Colonic mucosa (tissue), 4 donors: ENCODE results near the gene RYR2. TPM values are rescaled to one million over a fixed set of nuclear protein-coding genes. Genes with fewer than 3 reads are reported as not detected.

Source experiments
- DNase-seq: peaks from one replicate; pipeline ENCODE4 v3.0.0-alpha.2; 2020
- H3K27ac ChIP-seq: fragments of 200-600 bp; one replicate; pipeline ENCODE4 v1.8.0; 2021
- H3K27me3 ChIP-seq: fragments of 200-600 bp; one replicate; pipeline ENCODE4 v1.8.0; 2021
- H3K36me3 ChIP-seq: fragments of 200-600 bp; one replicate; pipeline ENCODE4 v1.8.0; 2021
- H3K4me1 ChIP-seq: fragments of 200-600 bp; one replicate; pipeline ENCODE4 v1.8.0; 2021; ENCODE audit warnings: mild to moderate bottlenecking
- H3K4me3 ChIP-seq: fragments of 200-600 bp; one replicate; pipeline ENCODE4 v1.8.0; 2021
- H3K9ac ChIP-seq, 2 donors: one replicate each; pipeline ENCODE4 v1.7.0; 2013; ENCODE audit warnings: control low read depth in 2 of 2, low read depth in 2 of 2, low read length in 2 of 2
- H3K9me3 ChIP-seq: fragments of 200-600 bp; one replicate; pipeline ENCODE4 v1.8.0; 2021
- intact Hi-C: fragments of 100-400 bp; cut with DNase I; formaldehyde crosslinking; loops from one replicate; pipeline ENCODE4 v1.14.1; 2022
- total RNA-seq, 2 donors: library from RNA; stranded (reverse); fragmentation: NEBNext Ultra II Directional in 1 of 2; extraction: Animal tissue kit (Norgen Biotek cat#: 25700) in 1 of 2; gene quantifications; one replicate each; pipeline ENCODE4 v1.2.1, GENCODE V29; 2021
- TF ChIP-seq, protein P1 (sequence below): fragments of 200-600 bp; IDR thresholded peaks from one replicate; pipeline ENCODE4 v1.8.0; 2022; ENCODE audit warnings: antibody characterized with exemption, mild to moderate bottlenecking
- donor health status: healthy.
- donor health status: DM: no; HTN: no; CAD: no.
- donor health status: DM: no; HTN: no; CAD: no.

RYR2 gene
- total RNA-seq, 2 donors from 2014 or later, result 0.15 to 0.56 TPM

DNA sequence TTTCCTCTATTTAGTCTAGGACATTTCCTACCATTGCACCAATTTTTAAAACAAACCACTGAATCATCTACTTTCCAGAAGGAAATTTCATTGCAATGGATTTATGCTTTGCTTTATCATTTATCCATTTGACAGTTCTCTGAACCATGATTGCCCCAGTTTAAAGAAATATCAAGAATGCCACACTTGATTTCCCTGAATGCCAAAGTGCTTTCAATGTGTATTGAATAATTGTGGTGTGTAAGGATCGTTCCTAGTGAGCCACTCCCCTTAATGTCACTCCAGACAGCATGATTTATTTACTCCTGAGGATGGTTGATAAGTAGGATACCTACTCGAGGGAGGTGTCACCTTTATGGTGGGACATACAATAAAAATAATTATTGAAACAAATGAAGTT, 169.6 kb downstream of the RYR2 start:
- Histone ChIP-seq H3K4me1 (no peaks in the 10 kb centered on the region), H3K27me3 (no peaks in the 10 kb centered on the region), H3K9ac (no peak overlapping the region), H3K9me3 (no peaks in the 10 kb centered on the region), H3K4me3 (no peak overlapping the region), H3K36me3 (no peaks in the 10 kb centered on the region), H3K27ac (no peak overlapping the region)
- DNase-seq, result no peak
- TF ChIP-seq, protein P1, sequence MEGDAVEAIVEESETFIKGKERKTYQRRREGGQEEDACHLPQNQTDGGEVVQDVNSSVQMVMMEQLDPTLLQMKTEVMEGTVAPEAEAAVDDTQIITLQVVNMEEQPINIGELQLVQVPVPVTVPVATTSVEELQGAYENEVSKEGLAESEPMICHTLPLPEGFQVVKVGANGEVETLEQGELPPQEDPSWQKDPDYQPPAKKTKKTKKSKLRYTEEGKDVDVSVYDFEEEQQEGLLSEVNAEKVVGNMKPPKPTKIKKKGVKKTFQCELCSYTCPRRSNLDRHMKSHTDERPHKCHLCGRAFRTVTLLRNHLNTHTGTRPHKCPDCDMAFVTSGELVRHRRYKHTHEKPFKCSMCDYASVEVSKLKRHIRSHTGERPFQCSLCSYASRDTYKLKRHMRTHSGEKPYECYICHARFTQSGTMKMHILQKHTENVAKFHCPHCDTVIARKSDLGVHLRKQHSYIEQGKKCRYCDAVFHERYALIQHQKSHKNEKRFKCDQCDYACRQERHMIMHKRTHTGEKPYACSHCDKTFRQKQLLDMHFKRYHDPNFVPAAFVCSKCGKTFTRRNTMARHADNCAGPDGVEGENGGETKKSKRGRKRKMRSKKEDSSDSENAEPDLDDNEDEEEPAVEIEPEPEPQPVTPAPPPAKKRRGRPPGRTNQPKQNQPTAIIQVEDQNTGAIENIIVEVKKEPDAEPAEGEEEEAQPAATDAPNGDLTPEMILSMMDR, result no peak
- intact Hi-C loops, result no loop called here

GRCh38 chr1:237219751-237220642, 178.0 kb downstream of the RYR2 start:
- Histone ChIP-seq H3K9ac (no peak overlapping the region), H3K4me1 (no peaks in the 10 kb centered on the region), H3K27me3 (no peaks in the 10 kb centered on the region), H3K4me3 (no peak overlapping the region), H3K36me3 (no peaks in the 10 kb centered on the region), H3K9me3 (no peaks in the 10 kb centered on the region), H3K27ac (no peak overlapping the region)
- DNase-seq, result no peak
- TF ChIP-seq, protein P1, result no peak
- intact Hi-C loops, result no loop called here

DNA sequence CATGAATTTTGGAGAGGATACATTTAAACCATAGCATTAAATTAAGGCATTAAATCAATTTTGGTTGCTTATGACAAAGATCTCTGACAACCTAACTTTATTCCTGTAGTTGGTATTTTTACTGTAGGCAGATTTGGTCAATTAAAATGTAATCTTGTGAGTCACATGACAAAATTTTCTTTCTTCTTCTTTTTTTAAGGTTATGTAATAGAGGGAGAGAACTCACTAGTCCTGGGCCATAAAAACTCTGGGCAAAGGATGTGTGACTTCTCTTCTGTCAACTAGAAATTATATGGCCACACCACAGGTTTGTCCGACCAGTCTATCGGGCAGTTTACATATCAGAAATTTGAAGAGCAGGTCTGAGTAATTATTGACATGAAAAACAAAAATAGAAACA, 181.4 kb downstream of the RYR2 start:
- H3K27me3 ChIP-seq, result no peaks in the 10 kb centered on the region
- H3K4me3 ChIP-seq, result no peak overlapping the region
- no peaks in the 10 kb centered on the region for H3K9me3 ChIP-seq
- no peak overlapping the region for H3K9ac ChIP-seq
- no peak overlapping the region for H3K27ac ChIP-seq
- TF ChIP-seq, protein P1, result no peak
- intact Hi-C loops, result no loop called here
- DNase-seq, result no peak
- H3K4me1 ChIP-seq, result no peaks in the 10 kb centered on the region
- no peaks in the 10 kb centered on the region for H3K36me3 ChIP-seq

GRCh38 chr1:237226177-237226944, 184.4 kb downstream of the RYR2 start:
- Histone ChIP-seq H3K27ac (no peak overlapping the region), H3K4me3 (no peak overlapping the region), H3K4me1 (no peaks in the 10 kb centered on the region), H3K27me3 (no peaks in the 10 kb centered on the region), H3K36me3 (no peaks in the 10 kb centered on the region), H3K9ac (no peak overlapping the region), H3K9me3 (no peaks in the 10 kb centered on the region)
- DNase-seq, result no peak
- TF ChIP-seq, protein P1, result no peak
- intact Hi-C loops, result no loop called here

DNA sequence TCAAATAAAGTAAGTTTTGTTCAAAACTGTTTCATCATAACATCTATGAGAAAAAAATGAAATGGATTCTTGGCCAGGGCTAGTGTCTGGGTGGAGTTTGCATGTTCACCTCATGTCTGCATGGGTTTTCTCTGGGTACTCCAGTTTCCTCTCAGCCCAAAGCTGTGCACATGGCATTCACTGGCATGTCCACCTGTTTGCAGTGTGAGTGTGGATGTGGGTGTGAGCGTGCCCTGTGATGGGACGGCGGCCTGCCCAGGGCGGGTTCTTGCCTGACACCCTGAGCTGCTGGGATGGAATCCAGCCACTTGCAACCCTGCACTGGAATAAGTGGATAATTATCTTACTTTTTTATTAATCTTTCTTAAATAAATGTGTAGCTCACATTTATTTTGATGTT, 185.5 kb downstream of the RYR2 start:
- Histone ChIP-seq H3K4me3 (no peak overlapping the region), H3K9me3 (no peaks in the 10 kb centered on the region), H3K36me3 (no peaks in the 10 kb centered on the region), H3K27ac (no peak overlapping the region), H3K4me1 (no peaks in the 10 kb centered on the region), H3K9ac (no peak overlapping the region), H3K27me3 (no peaks in the 10 kb centered on the region)
- intact Hi-C loops, result no loop called here
- TF ChIP-seq, protein P1, result no peak
- no peak for DNase-seq
